GM12875 (cell line): ENCODE data around the gene SLC13A1.

Source experiments
- H3K4me3 ChIP-seq: one replicate; pipeline ENCODE4 v1.5.1; 2011; ENCODE audit warnings: low read depth, low read length, control low read depth
- CTCF ChIP-seq: IDR thresholded peaks from 2 replicates; pipeline ENCODE4 v1.5.1; 2011; ENCODE audit warnings: low read depth, mild to moderate bottlenecking, control low read depth, inconsistent platforms, low read length, moderate library complexity, borderline replicate concordance; ENCODE audit not compliant: insufficient read depth

SLC13A1 gene

GRCh38 chr7:123210986-123211385, 11.2 kb upstream of the SLC13A1 start:
- no peak overlapping the region for H3K4me3 ChIP-seq
- no peak for TF ChIP-seq CTCF

- TF ChIP-seq CTCF: no peak
- no peak overlapping the region for H3K4me3 ChIP-seq
Measured at GRCh38 chr7:123209786-123210185, 10.0 kb upstream of the SLC13A1 start.

GRCh38 chr7:123208793-123209192, 9.0 kb upstream of the SLC13A1 start:
- no peak overlapping the region for H3K4me3 ChIP-seq
- TF ChIP-seq CTCF: no peak

- no peak for TF ChIP-seq CTCF
- H3K4me3 ChIP-seq: no peak overlapping the region
Measured at GRCh38 chr7:123204206-123204835, 4.6 kb upstream of the SLC13A1 start.

GRCh38 chr7:123201901-123202300, 2.1 kb upstream of the SLC13A1 start:
- H3K4me3 ChIP-seq: no peak overlapping the region

GRCh38 chr7:123198668-123199652, 809 bp downstream of the SLC13A1 start:
- no peak overlapping the region for H3K4me3 ChIP-seq
- no peak for TF ChIP-seq CTCF

More at GRCh38 chr7:123201901-123202300, 2.1 kb upstream of the SLC13A1 start:
- TF ChIP-seq CTCF: no peak
